H9 (cell line): ENCODE results near the gene RNASET2. TPM values are rescaled to one million over a fixed set of nuclear protein-coding genes. Genes with fewer than 3 reads are reported as not detected.

Source experiments
- DNase-seq: peaks from one replicate; pipeline ENCODE4 v3.0.0-alpha.2; 2017
- H2AFZ ChIP-seq: one replicate; pipeline ENCODE4 v1.6.1; 2013; ENCODE audit warnings: mild to moderate bottlenecking, low read length, control low read depth, moderate library complexity
- H2AK5ac ChIP-seq: 2 replicates; pipeline ENCODE4 v1.6.1; 2013; ENCODE audit warnings: low read length, control low read depth, mixed read lengths; ENCODE audit not compliant: insufficient read length
- H2BK120ac ChIP-seq: one replicate; pipeline ENCODE4 v1.6.1; 2013; ENCODE audit warnings: low read depth, mild to moderate bottlenecking, low read length, control low read depth, inconsistent platforms; ENCODE audit not compliant: poor library complexity, severe bottlenecking
- H2BK12ac ChIP-seq: 2 replicates; pipeline ENCODE4 v1.6.1; 2013; ENCODE audit warnings: low read length, control low read depth, mixed read lengths, low read depth; ENCODE audit not compliant: insufficient read length
- H2BK15ac ChIP-seq: 2 replicates; pipeline ENCODE4 v1.6.1; 2013; ENCODE audit warnings: low read depth, low read length, control low read depth
- H2BK20ac ChIP-seq: one replicate; pipeline ENCODE4 v1.6.1; 2013; ENCODE audit warnings: low read depth, mild to moderate bottlenecking, low read length, control low read depth, inconsistent platforms; ENCODE audit not compliant: poor library complexity, severe bottlenecking
- H2BK5ac ChIP-seq: 2 replicates; pipeline ENCODE4 v1.6.1; 2013; ENCODE audit warnings: low read length, control low read depth, mixed read lengths; ENCODE audit not compliant: insufficient read length
- H3K14ac ChIP-seq: 2 replicates; pipeline ENCODE4 v1.6.1; 2013; ENCODE audit warnings: low read length, control low read depth; ENCODE audit not compliant: insufficient read depth
- H3K18ac ChIP-seq: 2 replicates; pipeline ENCODE4 v1.6.1; 2013; ENCODE audit warnings: low read depth, mild to moderate bottlenecking, mixed read lengths, low read length, control low read depth; ENCODE audit not compliant: insufficient read length
- H3K23ac ChIP-seq: 2 replicates; pipeline ENCODE4 v1.6.1; 2013; ENCODE audit warnings: low read length, control low read depth, mixed read lengths, low read depth; ENCODE audit not compliant: insufficient read length
- H3K23me2 ChIP-seq: 2 replicates; pipeline ENCODE4 v1.6.1; 2013; ENCODE audit warnings: low read depth, mild to moderate bottlenecking, mixed read lengths, low read length, control low read depth; ENCODE audit not compliant: insufficient read length, poor library complexity, severe bottlenecking
- H3K27ac ChIP-seq: 2 replicates; pipeline ENCODE4 v1.5.1; 2013; ENCODE audit warnings: low read length, control low read depth, mixed read lengths, low read depth; ENCODE audit not compliant: insufficient read length
- H3K27me3 ChIP-seq: 2 replicates; pipeline ENCODE4 v1.6.1; 2013; ENCODE audit warnings: low read length, control low read depth, inconsistent platforms; ENCODE audit not compliant: insufficient read depth
- H3K4ac ChIP-seq: 2 replicates; pipeline ENCODE4 v1.6.1; 2013; ENCODE audit warnings: low read depth, mild to moderate bottlenecking, control low read depth, inconsistent platforms, low read length, moderate library complexity
- H3K4me1 ChIP-seq: 2 replicates; pipeline ENCODE4 v1.6.1; 2013; ENCODE audit warnings: low read length, control low read depth, inconsistent platforms; ENCODE audit not compliant: insufficient read depth
- H3K4me2 ChIP-seq: 2 replicates; pipeline ENCODE4 v1.6.1; 2013; ENCODE audit warnings: low read length, control low read depth, mixed read lengths; ENCODE audit not compliant: insufficient read length, insufficient read depth
- H3K56ac ChIP-seq: 2 replicates; pipeline ENCODE4 v1.6.1; 2013; ENCODE audit warnings: low read depth, mild to moderate bottlenecking, mixed read lengths, low read length, control low read depth; ENCODE audit not compliant: insufficient read length
- H3K79me1 ChIP-seq: 2 replicates; pipeline ENCODE4 v1.6.1; 2013; ENCODE audit warnings: low read depth, mild to moderate bottlenecking, moderate library complexity, low read length, control low read depth, inconsistent platforms; ENCODE audit not compliant: insufficient read depth, poor library complexity, severe bottlenecking
- H3K79me2 ChIP-seq: 2 replicates; pipeline ENCODE4 v1.6.1; 2013; ENCODE audit warnings: low read length, control low read depth, inconsistent platforms; ENCODE audit not compliant: insufficient read depth
- H3K9ac ChIP-seq: 2 replicates; pipeline ENCODE4 v1.6.1; 2013; ENCODE audit warnings: low read length, control low read depth, mixed read lengths; ENCODE audit not compliant: insufficient read length; ENCODE audit errors: extremely low read depth
- H3K9me3 ChIP-seq: one replicate; pipeline ENCODE4 v1.6.1; 2013; ENCODE audit warnings: low read depth, low read length, inconsistent platforms; ENCODE audit not compliant: control insufficient read depth
- H3T11ph ChIP-seq: one replicate; pipeline ENCODE4 v1.6.1; 2013; ENCODE audit warnings: mild to moderate bottlenecking, low read length, control low read depth, inconsistent platforms
- H4K20me1 ChIP-seq: one replicate; pipeline ENCODE4 v1.6.1; 2013; ENCODE audit not compliant: control insufficient read depth, insufficient read length, insufficient read depth
- H4K5ac ChIP-seq: 2 replicates; pipeline ENCODE4 v1.6.1; 2013; ENCODE audit warnings: low read depth, mild to moderate bottlenecking, mixed read lengths, low read length, control low read depth; ENCODE audit not compliant: insufficient read length
- H4K8ac ChIP-seq: replicated peaks from 2 replicates; pipeline ENCODE4 v1.6.1; 2013; ENCODE audit warnings: low read length, control low read depth, mixed read lengths, low read depth; ENCODE audit not compliant: insufficient read length
- H4K91ac ChIP-seq: 2 replicates; pipeline ENCODE4 v1.6.1; 2013; ENCODE audit warnings: low read depth, mild to moderate bottlenecking, moderate library complexity, mixed read lengths, low read length, control low read depth; ENCODE audit not compliant: insufficient read length
- H3K27ac Mint-ChIP-seq, 3 experiments: 2 replicates in 2 of 3; 3 replicates in 1 of 3; pipeline ENCODE4 v1.8.0; 2020 to 2021; ENCODE audit warnings: mixed read lengths in 3 of 3, mild to moderate bottlenecking in 1 of 3, moderate library complexity in 1 of 3
- H3K27me3 Mint-ChIP-seq: 2 replicates; pipeline ENCODE4 v1.8.0; 2021; ENCODE audit warnings: low read depth, mild to moderate bottlenecking, moderate library complexity, mixed read lengths
- H3K36me3 Mint-ChIP-seq, 3 experiments: 2 replicates in 2 of 3; 3 replicates in 1 of 3; pipeline ENCODE4 v1.8.0; 2020 to 2021; ENCODE audit warnings: low read depth in 3 of 3, mixed read lengths in 3 of 3; ENCODE audit not compliant: insufficient read depth in 1 of 3
- H3K4me1 Mint-ChIP-seq, 2 experiments: 2 replicates each; pipeline ENCODE4 v1.8.0; 2020; ENCODE audit warnings: mixed read lengths in 2 of 2
- H3K4me3 Mint-ChIP-seq, 2 experiments: 2 replicates in 1 of 2; 3 replicates in 1 of 2; pipeline ENCODE4 v1.8.0; 2020 to 2021; ENCODE audit warnings: mild to moderate bottlenecking in 2 of 2, mixed read lengths in 2 of 2, moderate library complexity in 1 of 2
- H3K9me3 Mint-ChIP-seq, 2 experiments: 2 replicates in 1 of 2; 3 replicates in 1 of 2; pipeline ENCODE4 v1.8.0; 2020; ENCODE audit warnings: mild to moderate bottlenecking in 2 of 2, mixed read lengths in 2 of 2, moderate library complexity in 1 of 2
- WGBS: extraction: QIAGEN DNeasy Blood & Tissue Kit; methylation state at CpG from one replicate; pipeline ENCODE4 v1.1.7; 2013; ENCODE audit warnings: missing lambda C conversion rate, low lambda C conversion rate, mixed read lengths; ENCODE audit not compliant: insufficient read length; ENCODE audit errors: extremely low coverage; 5-methylcytosine and 5-hydroxymethylcytosine counted together
- total RNA-seq: library from RNA; stranded (reverse); gene quantifications from 2 replicates; pipeline ENCODE4 v1.2.1, GENCODE V29; 2021
- TF ChIP-seq, protein P1 (sequence below): fragments of 200-600 bp; sonication (generic); conservative IDR thresholded peaks from 3 replicates; pipeline ENCODE4 v1.8.0; 2021; ENCODE audit warnings: antibody characterized with exemption, mild to moderate bottlenecking

Gene RNASET2
- total RNA-seq, 1 experiment from 2014 or later, result 28.2 TPM

DNA sequence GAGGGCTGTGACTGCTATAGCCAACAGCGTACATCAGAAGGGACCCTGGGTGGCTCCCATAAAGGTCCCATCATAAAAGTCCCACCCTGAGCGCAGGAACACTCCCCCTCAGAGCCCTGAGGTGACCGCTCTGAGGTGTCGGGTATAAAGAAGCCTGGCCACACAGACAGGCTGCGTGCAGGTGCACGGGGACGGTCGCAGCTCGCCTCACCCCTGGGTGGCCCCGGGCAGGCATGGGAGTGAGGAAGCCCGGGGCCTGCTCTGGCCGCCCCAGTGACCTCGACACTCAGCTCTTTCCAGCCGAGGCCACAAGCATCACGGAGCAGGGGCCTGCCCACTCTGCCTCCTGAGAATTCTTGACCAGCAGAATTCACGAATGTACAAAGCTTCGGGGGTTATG lies 14.4 kb upstream of the RNASET2 start:
- Histone ChIP-seq H2BK20ac (no peak overlapping the region), H4K20me1 (no peaks in the 10 kb centered on the region), H2BK12ac (no peak overlapping the region), H3K79me1 (no peaks in the 10 kb centered on the region), H2BK120ac (no peak overlapping the region), H4K5ac (no peak overlapping the region), H3K27ac (no peak overlapping the region), H4K91ac (no peak overlapping the region), H3K23ac (no peak overlapping the region), H3K4me2 (no peak overlapping the region), H3K56ac (no peak overlapping the region), H3T11ph (no peak overlapping the region), H3K4ac (no peak overlapping the region), H3K27me3 (no peaks in the 10 kb centered on the region), H3K4me1 (peaks cover 3% of the 10 kb centered on the region; the same call in 1 of the 2 replicates), H3K9ac (no peak overlapping the region), H3K18ac (no peak overlapping the region), H3K9me3 (no peaks in the 10 kb centered on the region), H2BK15ac (no peak overlapping the region), H3K79me2 (no peaks in the 10 kb centered on the region), H3K14ac (no peak overlapping the region), H4K8ac (no peak overlapping the region), H2AK5ac (no peak overlapping the region), H3K23me2 (no peaks in the 10 kb centered on the region), H2AFZ (no peak overlapping the region), H2BK5ac (no peak overlapping the region)
- Mint-ChIP-seq H3K36me3 (peaks cover 16 to 58% (median 40%) of the 10 kb centered on the region in 3 experiments), H3K4me3 (no peak overlapping the region), H3K27me3 (peaks cover 19% of the 10 kb centered on the region), H3K27ac (no peak overlapping the region), H3K9me3 (peaks cover 24 to 33% of the 10 kb centered on the region in 2 experiments), H3K4me1 (peaks cover 12 to 23% of the 10 kb centered on the region in 2 experiments)
- no CpG with 5 or more reads among the region's 17 CpGs for WGBS
- TF ChIP-seq, protein P1, sequence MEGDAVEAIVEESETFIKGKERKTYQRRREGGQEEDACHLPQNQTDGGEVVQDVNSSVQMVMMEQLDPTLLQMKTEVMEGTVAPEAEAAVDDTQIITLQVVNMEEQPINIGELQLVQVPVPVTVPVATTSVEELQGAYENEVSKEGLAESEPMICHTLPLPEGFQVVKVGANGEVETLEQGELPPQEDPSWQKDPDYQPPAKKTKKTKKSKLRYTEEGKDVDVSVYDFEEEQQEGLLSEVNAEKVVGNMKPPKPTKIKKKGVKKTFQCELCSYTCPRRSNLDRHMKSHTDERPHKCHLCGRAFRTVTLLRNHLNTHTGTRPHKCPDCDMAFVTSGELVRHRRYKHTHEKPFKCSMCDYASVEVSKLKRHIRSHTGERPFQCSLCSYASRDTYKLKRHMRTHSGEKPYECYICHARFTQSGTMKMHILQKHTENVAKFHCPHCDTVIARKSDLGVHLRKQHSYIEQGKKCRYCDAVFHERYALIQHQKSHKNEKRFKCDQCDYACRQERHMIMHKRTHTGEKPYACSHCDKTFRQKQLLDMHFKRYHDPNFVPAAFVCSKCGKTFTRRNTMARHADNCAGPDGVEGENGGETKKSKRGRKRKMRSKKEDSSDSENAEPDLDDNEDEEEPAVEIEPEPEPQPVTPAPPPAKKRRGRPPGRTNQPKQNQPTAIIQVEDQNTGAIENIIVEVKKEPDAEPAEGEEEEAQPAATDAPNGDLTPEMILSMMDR, result no peak
- no peak for DNase-seq
